Mesendoderm (in vitro differentiated cells): Measurements from ENCODE around the gene PSMD6.

ENCODE experiments used
- DNase-seq: peaks from one replicate; pipeline ENCODE4 v3.0.0; 2013
- H2AK5ac ChIP-seq: 2 replicates; pipeline ENCODE4 v1.6.1; 2013; ENCODE audit warnings: low read length, inconsistent platforms
- H2BK120ac ChIP-seq: 2 replicates; pipeline ENCODE4 v1.6.1; 2013; ENCODE audit warnings: low read depth, mild to moderate bottlenecking, low read length, moderate library complexity, mixed read lengths
- H2BK15ac ChIP-seq: replicated peaks from 2 replicates; pipeline ENCODE4 v1.6.1; 2013; ENCODE audit warnings: low read depth, mild to moderate bottlenecking, moderate library complexity
- H2BK5ac ChIP-seq: 2 replicates; pipeline ENCODE4 v1.6.1; 2013; ENCODE audit warnings: low read length, inconsistent platforms
- H3K18ac ChIP-seq: 2 replicates; pipeline ENCODE4 v1.6.1; 2013; ENCODE audit warnings: mild to moderate bottlenecking, low read length, mixed read lengths
- H3K23ac ChIP-seq: one replicate; pipeline ENCODE4 v1.6.1; 2013; ENCODE audit warnings: low read length
- H3K27ac ChIP-seq: 2 replicates; pipeline ENCODE4 v1.5.1; 2013; ENCODE audit warnings: low read depth, mild to moderate bottlenecking, inconsistent platforms, low read length, moderate library complexity
- H3K27me3 ChIP-seq: 2 replicates; pipeline ENCODE4 v1.6.1; 2013; ENCODE audit warnings: low read length, control low read depth, mild to moderate bottlenecking, inconsistent platforms; ENCODE audit not compliant: insufficient read depth, poor library complexity
- H3K36me3 ChIP-seq: 2 replicates; pipeline ENCODE4 v1.6.1; 2013; ENCODE audit warnings: low read length, inconsistent platforms; ENCODE audit not compliant: control insufficient read depth, insufficient read depth
- H3K4ac ChIP-seq: one replicate; pipeline ENCODE4 v1.6.1; 2013; ENCODE audit warnings: low read depth, mild to moderate bottlenecking, low read length, moderate library complexity
- H3K4me1 ChIP-seq: 2 replicates; pipeline ENCODE4 v1.6.1; 2013; ENCODE audit warnings: low read depth, low read length, inconsistent platforms; ENCODE audit not compliant: control insufficient read depth
- H3K4me2 ChIP-seq: 2 replicates; pipeline ENCODE4 v1.6.1; 2013; ENCODE audit warnings: low read length
- H3K4me3 ChIP-seq: 2 replicates; pipeline ENCODE4 v1.5.1; 2013; ENCODE audit warnings: mild to moderate bottlenecking, low read length
- H3K56ac ChIP-seq: one replicate; pipeline ENCODE4 v1.6.1; 2013; ENCODE audit warnings: low read length
- H3K79me1 ChIP-seq: 2 replicates; pipeline ENCODE4 v1.6.1; 2013; ENCODE audit warnings: low read length, inconsistent platforms
- H3K79me2 ChIP-seq: 2 replicates; pipeline ENCODE4 v1.6.1; 2013; ENCODE audit warnings: mild to moderate bottlenecking, low read length; ENCODE audit not compliant: control insufficient read depth, insufficient read depth
- H3K9ac ChIP-seq: 2 replicates; pipeline ENCODE4 v1.6.1; 2013; ENCODE audit warnings: low read length, inconsistent platforms
- H4K5ac ChIP-seq: one replicate; pipeline ENCODE4 v1.6.1; 2013; ENCODE audit warnings: low read length
- H4K8ac ChIP-seq: one replicate; pipeline ENCODE4 v1.6.1; 2013; ENCODE audit warnings: low read depth, mild to moderate bottlenecking, control low read depth, low read length, moderate library complexity
- WGBS: extraction: QIAGEN DNeasy Blood & Tissue Kit; methylation state at CpG from one replicate; pipeline ENCODE4 v1.1.7; 2013; ENCODE audit warnings: low lambda C conversion rate, missing lambda C conversion rate; ENCODE audit not compliant: insufficient coverage; ENCODE audit errors: extremely low coverage; 5-methylcytosine and 5-hydroxymethylcytosine counted together

PSMD6 gene

DNA sequence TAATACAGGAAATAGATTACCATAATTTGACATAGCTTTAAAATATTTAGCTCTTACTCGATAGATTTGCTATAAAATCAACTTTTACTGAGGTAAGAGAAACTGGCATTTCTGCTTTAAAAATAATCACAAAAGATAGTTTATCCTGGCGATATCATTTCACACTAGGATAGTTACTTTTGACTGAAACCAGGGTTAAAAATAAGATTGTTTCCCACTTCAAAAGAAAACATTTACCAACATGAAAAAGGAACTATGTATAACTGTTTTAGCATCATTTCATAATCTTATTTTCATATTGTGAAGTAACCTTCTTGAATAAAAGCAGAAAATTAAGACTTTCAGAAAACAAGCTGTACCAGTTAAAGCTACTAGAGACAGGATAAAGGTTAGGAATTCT lies 15.3 kb downstream of the PSMD6 start:
- no peak overlapping the region for H3K4me3 ChIP-seq
- WGBS: no CpG with 5 or more reads among the region's 2 CpGs
- H3K18ac ChIP-seq: no peak overlapping the region
- H3K27ac ChIP-seq: no peak overlapping the region
- H2BK120ac ChIP-seq: no peak overlapping the region
- no peak overlapping the region for H4K5ac ChIP-seq
- peaks cover 15% of the 10 kb centered on the region for H3K36me3 ChIP-seq
- no peak overlapping the region for H2BK15ac ChIP-seq
- H2AK5ac ChIP-seq: no peak overlapping the region
- no peak overlapping the region for H2BK5ac ChIP-seq
- no peak overlapping the region for H4K8ac ChIP-seq
- H3K56ac ChIP-seq: no peak overlapping the region
- H3K9ac ChIP-seq: no peak overlapping the region
- no peak overlapping the region for H3K23ac ChIP-seq
- no peaks in the 10 kb centered on the region for H3K4me1 ChIP-seq
- H3K27me3 ChIP-seq: no peaks in the 10 kb centered on the region
- DNase-seq: no peak
- no peak overlapping the region for H3K4me2 ChIP-seq
- H3K79me1 ChIP-seq: peaks cover 3% of the 10 kb centered on the region
- no peaks in the 10 kb centered on the region for H3K79me2 ChIP-seq
- H3K4ac ChIP-seq: no peak overlapping the region

DNA sequence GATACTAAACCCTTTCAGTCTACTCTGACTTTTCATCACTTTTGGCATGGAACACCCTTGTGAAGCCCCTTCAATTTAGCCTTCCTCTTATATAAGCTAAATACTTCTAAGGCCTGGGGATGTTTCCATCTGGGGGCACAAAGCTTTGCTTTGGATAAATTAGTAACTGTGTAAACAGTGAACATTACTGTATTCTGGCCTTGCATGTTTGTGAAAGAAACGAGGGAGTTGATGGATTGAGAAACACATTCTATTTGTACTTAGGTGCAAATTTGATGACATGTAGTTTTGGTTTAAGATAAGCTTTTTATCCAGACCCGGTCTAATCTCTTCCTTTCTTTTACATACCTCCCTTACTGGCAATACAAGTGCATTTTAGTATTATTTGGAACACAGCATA lies 19.7 kb downstream of the PSMD6 start:
- Histone ChIP-seq H2BK15ac (no peak overlapping the region), H3K27me3 (no peaks in the 10 kb centered on the region), H2AK5ac (no peak overlapping the region), H3K4me1 (peaks cover 10% of the 10 kb centered on the region), H3K9ac (no peak overlapping the region), H3K79me2 (no peaks in the 10 kb centered on the region), H4K5ac (no peak overlapping the region), H3K79me1 (peaks cover 2% of the 10 kb centered on the region), H3K4ac (no peak overlapping the region), H3K4me3 (no peak overlapping the region), H3K23ac (no peak overlapping the region), H3K27ac (no peak overlapping the region), H2BK120ac (no peak overlapping the region), H3K4me2 (no peak overlapping the region), H3K56ac (no peak overlapping the region), H4K8ac (no peak overlapping the region), H3K18ac (no peak overlapping the region), H3K36me3 (peaks cover 4% of the 10 kb centered on the region), H2BK5ac (no peak overlapping the region)
- no CpG with 5 or more reads among the region's 2 CpGs for WGBS
- DNase-seq: no peak

DNA sequence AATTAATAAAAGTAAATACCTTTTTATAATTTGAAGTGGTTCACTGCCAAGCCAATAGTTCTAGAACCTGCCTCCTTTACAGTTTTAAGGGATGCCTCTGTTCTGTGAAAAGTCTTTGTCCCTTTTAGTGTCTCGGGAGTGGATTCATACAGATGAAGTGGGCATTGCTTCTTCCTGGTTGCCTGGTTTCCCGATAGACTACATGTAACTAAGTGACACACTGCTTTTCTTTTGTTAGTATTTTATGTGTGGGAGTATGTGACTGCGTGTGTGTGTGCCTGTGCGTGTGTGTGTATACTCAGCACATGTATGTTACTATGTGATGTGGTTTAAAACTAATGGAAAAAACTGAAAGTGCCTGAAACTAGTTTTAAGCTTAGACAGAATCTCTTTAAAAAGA lies 21.1 kb downstream of the PSMD6 start:
- H2BK5ac ChIP-seq: no peak overlapping the region
- peaks cover 2% of the 10 kb centered on the region for H3K79me1 ChIP-seq
- H2BK120ac ChIP-seq: no peak overlapping the region
- H4K5ac ChIP-seq: no peak overlapping the region
- H3K4me1 ChIP-seq: peaks cover 10% of the 10 kb centered on the region
- no peak overlapping the region for H3K18ac ChIP-seq
- no peaks in the 10 kb centered on the region for H3K27me3 ChIP-seq
- H3K4me2 ChIP-seq: no peak overlapping the region
- no peak overlapping the region for H4K8ac ChIP-seq
- H3K4ac ChIP-seq: no peak overlapping the region
- no peak overlapping the region for H3K56ac ChIP-seq
- H2AK5ac ChIP-seq: no peak overlapping the region
- no peak overlapping the region for H3K23ac ChIP-seq
- no peak for DNase-seq
- no CpG with 5 or more reads among the region's 4 CpGs for WGBS
- H3K4me3 ChIP-seq: no peak overlapping the region
- peaks cover 4% of the 10 kb centered on the region for H3K36me3 ChIP-seq
- no peak overlapping the region for H3K27ac ChIP-seq
- H3K9ac ChIP-seq: no peak overlapping the region
- H3K79me2 ChIP-seq: no peaks in the 10 kb centered on the region
- H2BK15ac ChIP-seq: no peak overlapping the region

DNA sequence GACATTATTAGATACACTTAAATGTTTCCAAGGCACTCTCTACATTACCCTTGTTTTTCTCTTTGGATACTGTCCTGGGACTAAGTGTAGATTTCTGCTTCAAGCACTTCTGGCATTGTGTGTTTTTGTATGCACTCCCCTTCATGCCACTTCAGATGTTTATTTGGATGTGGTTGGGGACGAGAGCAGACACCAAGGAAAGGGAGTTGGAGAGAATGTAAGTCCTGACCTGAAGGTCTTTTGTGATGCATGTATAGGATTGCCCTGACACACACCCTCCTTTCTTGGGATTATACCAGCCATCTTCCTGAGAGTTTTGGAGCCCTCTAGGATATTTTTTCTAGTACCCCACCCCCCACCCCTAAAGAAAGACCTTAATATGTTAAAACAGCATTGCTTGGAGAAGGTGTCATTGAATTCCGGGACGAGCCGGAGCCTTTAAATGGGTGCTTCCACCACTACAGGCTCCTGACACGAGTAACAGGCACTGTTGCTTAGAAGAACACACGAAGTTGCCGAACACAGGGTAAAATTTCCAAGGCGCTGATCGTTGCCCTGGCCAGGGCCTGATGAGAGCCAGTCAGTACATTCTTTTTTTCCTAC lies 22.7 kb downstream of the PSMD6 start:
- Histone ChIP-seq H3K36me3 (peaks cover 9% of the 10 kb centered on the region), H3K79me1 (peaks cover 2% of the 10 kb centered on the region), H2BK120ac (no peak overlapping the region), H3K18ac (no peak overlapping the region), H3K4me3 (no peak overlapping the region), H2BK15ac (no peak overlapping the region), H2AK5ac (no peak overlapping the region), H3K27me3 (no peaks in the 10 kb centered on the region), H3K56ac (peak overlapping the region; percentile 27), H3K9ac (no peak overlapping the region), H2BK5ac (no peak overlapping the region), H3K27ac (peak overlapping the region; percentile 31), H3K4ac (no peak overlapping the region), H4K5ac (no peak overlapping the region), H4K8ac (no peak overlapping the region), H3K23ac (no peak overlapping the region), H3K79me2 (no peaks in the 10 kb centered on the region), H3K4me1 (peaks cover 10% of the 10 kb centered on the region), H3K4me2 (peak overlapping the region; percentile 10)
- peak; percentile 77 for DNase-seq
- no CpG with 5 or more reads among the region's 9 CpGs for WGBS

DNA sequence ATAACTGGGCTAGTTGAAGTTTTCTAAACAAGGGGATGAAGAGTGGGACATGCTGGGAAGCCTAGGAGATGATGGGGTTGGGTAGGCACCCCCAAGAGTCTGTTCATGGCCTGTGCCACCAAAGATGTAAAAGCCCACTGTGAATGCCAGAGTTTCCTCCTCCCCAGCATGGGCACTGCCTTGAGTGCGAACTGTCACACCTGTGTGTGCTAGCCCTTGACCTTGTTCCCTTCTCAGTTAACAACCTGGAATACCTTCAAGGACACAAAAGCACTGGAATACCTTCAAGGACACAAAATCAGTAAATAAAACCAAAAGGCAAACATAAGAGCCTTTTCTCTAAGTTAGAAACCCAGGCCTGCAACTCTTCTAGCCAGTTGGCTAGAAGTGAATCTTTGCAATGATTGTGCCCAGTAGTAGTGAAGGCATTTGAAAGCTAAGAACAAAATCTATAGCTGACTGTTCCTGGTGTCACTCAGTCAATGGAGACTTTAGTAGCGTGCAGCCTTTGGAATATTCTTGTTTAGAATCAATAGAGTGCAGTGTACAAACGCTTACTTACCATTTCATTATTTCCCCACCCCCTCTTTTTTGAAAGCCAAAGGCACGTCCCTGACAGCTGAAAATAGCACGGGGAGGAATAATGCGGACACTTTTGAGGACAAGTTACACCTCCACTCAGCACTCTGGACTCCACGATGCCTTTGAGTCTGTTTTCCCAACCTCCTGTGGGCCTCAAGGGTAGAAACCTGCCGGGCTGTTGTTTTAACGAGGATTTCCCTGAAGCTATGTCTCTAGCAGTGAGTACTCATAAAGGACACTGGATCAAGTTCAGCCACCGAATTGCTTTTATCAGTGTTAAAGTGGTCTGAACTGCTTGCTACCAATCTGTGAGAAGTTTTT lies 24.2 kb downstream of the PSMD6 start:
- WGBS: no CpG with 5 or more reads among the region's 10 CpGs
- peak; percentile 28 for DNase-seq
- H3K36me3 ChIP-seq: peaks cover 11% of the 10 kb centered on the region

More for the DNA sequence above, 24.2 kb downstream of the PSMD6 start:
- H3K27me3 ChIP-seq: no peaks in the 10 kb centered on the region
- no peak overlapping the region for H3K23ac ChIP-seq
- no peak overlapping the region for H3K18ac ChIP-seq
- H3K4ac ChIP-seq: no peak overlapping the region
- no peak overlapping the region for H3K56ac ChIP-seq
- no peak overlapping the region for H3K4me2 ChIP-seq
- H3K79me2 ChIP-seq: no peaks in the 10 kb centered on the region
- H3K9ac ChIP-seq: no peak overlapping the region
- H4K8ac ChIP-seq: no peak overlapping the region
- no peak overlapping the region for H2BK120ac ChIP-seq
- no peak overlapping the region for H2AK5ac ChIP-seq
- no peak overlapping the region for H2BK5ac ChIP-seq
- peaks cover 10% of the 10 kb centered on the region for H3K4me1 ChIP-seq
- H3K79me1 ChIP-seq: peaks cover 2% of the 10 kb centered on the region
- no peak overlapping the region for H3K27ac ChIP-seq
- no peak overlapping the region for H4K5ac ChIP-seq
- H2BK15ac ChIP-seq: no peak overlapping the region
- no peak overlapping the region for H3K4me3 ChIP-seq
